Forelimb muscle (tissue), 1 donor: Measurements from ENCODE around the gene RPS27. TPM values are rescaled to one million over a fixed set of nuclear protein-coding genes. Genes with fewer than 3 reads are reported as not detected.
A peak's percentile ranks its signal among the peaks of the same experiment; 100 is the strongest.
"Not testable (repeated sequence)": the region's sequence is repeated elsewhere in the genome, so short reads cannot be mapped to it uniquely, and the experiment has no call there.

Experiments
- DNase-seq: peaks from one replicate; pipeline ENCODE4 v3.0.0-alpha.2; 2013; ENCODE audit warnings: low read depth
- polyA plus RNA-seq: library from polyadenylated mRNA; unstranded; fragments of 120-200 nt; gene quantifications from one replicate; pipeline ENCODE4 v1.2.1, GENCODE V29; 2013; ENCODE audit not compliant: insufficient read length

The RPS27 gene
- polyA plus RNA-seq, 1 donor = 3,622 TPM

GRCh38 chr1:153961421-153961820 lies 29.1 kb upstream of the RPS27 start:
- DNase-seq = no peak

DNA sequence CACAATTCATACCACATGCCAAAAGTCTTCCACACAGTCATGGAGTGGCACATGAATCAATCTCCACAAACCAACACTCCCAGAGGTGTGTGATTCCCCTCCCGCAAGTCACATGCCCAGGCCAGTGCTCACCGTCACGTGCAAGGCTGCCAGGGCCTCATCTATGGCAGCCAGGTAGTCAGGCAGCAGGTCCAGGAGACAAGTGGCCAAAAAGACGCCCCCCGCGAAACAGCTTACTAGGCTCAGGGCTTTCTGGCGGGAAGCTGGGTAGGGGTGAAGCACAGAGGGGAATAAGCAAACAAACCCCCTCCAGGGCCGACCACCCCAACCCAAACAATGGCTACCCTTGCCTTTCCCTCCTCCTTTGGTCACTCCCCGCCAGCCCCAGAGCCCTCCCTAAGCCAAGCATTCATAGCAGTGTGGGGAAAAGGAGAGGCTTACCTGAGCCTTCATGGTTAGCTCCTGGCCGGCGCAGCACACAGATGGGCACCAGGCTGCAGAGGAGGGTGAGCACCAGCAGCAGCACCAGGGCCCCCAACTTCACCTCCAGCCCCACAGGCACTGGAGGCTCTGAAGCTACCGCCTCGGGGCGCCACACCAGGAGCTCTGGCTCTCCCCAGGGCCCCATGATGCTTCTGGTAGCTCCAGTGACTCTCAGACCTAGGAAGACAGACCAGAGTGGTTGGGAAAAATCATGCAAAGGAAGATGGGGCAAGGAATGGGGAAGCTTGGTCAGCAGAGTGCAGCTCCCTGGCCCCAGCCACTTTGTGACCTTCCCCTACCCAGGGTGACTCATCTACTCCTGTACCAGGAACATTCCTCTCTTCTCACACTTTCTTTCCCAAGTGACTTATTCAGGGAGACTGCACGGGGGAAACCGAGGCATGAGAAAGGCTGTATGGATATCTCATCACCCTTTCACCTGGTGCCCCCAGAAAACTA lies 28.2 kb upstream of the RPS27 start:
- DNase-seq = no peak

DNA sequence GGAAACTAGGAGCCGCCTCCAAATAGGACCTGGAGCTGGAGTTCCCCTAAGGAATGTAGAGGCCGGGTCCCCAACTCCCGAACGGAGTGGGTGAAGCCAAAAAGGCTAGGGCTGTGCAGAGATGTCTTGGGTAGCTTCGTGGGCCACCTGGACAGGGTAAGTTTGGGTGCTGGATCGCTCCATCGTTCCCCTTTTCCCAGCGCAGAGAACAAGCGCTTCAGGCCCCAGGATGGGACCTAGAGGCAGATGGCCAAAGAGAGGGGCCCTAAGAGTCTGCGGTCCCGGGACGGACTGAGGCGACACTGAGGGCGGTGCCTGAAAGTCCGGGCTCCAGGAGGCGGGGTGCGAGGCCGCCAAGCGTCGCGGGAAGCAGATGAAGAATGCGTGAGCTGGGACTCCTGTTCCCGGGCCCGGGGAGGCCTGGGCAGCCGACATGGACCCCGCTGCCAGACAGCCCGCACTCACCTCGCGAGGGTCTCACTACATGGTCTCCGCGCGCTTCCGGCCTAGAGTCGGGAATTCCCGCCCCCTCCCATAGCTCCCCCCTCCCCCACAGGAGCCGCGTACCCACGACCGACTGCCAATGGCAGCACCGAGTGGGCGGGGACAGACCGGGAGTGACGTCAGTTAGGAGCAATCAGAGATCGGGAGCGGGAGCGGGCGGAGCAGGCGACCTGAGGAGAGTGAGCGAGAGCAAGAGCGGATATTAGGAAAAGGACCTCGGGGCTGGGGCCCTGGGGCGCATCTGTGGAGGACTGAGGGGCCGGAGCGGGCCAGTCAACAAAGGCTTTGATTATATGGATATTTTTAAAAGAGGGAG lies 27.3 kb upstream of the RPS27 start, which contains the start of gene SLC39A1:
SLC39A1 (minus strand) TSS at position 508 of the 820 bp plus-strand sequence. CDS start 822 bp downstream, outside the sequence.
- peak; percentile 93 for DNase-seq

- DNase-seq = no peak
These were observed 26.7 kb upstream of the RPS27 start for GRCh38 chr1:153963850-153964331.

GRCh38 chr1:153967107-153967999 lies 23.2 kb upstream of the RPS27 start, which contains the start of gene CREB3L4:
TSS of gene CREB3L4 (plus strand) at chr1:153967902. CDS start at chr1:153968526, 624 bp downstream.
- peak; percentile 97 for DNase-seq

GRCh38 chr1:153968000-153968363 lies 22.6 kb upstream of the RPS27 start:
- DNase-seq = no peak

- no peak for DNase-seq
These were observed 22.2 kb upstream of the RPS27 start for GRCh38 chr1:153968408-153968807.

DNA sequence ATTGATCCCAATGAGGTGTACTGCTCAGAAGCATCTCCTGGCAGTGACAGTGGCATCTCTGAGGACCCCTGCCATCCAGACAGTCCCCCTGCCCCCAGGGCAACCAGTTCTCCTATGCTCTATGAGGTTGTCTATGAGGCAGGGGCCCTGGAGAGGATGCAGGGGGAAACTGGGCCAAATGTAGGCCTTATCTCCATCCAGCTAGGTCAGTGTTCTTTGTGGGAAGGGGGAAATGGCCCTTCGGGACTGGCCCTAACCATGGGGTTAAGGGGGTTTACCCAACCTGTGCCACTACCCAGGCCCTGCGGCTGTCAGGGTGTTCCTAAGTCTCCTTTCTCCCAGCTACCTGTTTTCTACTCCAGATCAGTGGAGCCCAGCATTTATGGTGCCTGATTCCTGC lies 21.6 kb upstream of the RPS27 start:
- DNase-seq = no peak

- no peak for DNase-seq
These were observed 20.2 kb upstream of the RPS27 start for GRCh38 chr1:153970346-153970745.

GRCh38 chr1:153973071-153973470 lies 17.5 kb upstream of the RPS27 start:
- DNase-seq = no peak

GRCh38 chr1:153973525-153973924 lies 17.0 kb upstream of the RPS27 start:
- DNase-seq = no peak

DNA sequence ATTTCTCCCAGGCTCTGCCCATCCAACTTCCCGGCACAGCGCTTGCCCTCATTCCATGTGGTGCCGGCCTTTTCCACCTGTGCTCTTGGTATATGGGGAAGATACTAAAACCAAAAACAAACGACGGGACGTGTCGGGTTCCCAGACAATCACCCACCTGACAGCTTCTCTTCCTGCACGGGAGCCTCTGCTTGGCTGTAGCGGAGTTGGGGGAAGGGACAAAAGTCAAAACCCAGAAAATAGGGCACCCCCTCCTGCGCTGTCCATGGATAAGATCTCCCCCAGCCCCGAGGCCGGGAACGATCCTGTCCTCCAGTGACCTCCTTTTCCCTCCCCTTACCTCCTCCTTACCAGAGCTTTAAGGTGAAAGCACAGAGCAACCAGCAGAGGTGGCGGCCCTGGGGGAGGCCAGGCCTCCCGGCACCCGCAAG lies 13.7 kb upstream of the RPS27 start:
- no peak for DNase-seq

DNA sequence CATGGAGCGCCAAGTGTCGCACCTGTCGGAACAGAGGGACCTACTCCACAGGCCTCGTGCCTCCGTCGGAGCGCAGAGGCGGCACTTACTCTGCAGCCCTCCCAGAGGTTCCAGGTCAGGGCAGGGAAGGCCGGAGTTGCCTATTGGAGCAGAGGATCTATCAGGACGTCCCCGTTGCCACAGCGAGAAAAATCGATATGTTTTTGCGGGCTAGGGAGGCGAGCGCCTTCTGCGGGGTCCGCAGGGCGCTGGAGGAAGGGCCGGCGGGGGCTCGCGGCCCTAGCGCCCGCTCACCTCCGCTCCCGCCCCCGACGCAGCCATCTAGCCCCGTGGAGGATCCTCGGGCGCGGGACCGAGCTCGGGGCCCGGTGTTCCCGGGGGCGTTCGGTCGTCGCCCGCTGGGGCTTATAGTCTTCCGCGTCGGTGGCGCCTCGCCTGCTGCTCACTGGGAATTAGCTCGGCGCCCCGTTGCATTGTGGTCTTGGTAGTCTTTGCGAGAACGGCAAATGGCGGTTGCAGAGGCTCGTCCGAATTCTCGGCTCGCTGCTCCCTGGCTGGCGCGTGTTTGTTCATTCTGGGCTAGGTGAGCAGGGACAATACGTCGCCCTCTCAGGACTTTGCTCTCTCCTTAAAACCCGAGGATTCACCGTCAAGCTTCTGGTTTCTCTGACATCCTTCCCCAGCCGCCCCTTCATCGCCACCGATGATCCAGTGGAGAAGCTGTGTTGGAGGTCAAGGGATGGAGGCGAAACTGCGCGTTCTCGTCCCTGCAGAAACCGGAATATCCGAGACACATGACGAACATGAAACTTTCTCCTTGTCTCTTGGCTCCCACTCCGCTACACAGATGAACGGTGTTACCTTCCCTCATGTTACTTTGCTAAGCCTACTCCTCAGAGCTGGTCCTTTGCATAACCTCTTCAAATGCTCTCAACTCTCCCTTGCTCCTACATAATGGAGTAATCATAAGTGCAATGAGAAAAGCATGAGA lies 13.0 kb upstream of the RPS27 start, which contains the start of gene JTB:
JTB (minus strand) TSS at position 425 of the 991 bp plus-strand sequence; CDS start at position 3, 422 bp downstream.
- DNase-seq = no peak

GRCh38 chr1:153978274-153978909 lies 12.2 kb upstream of the RPS27 start:
- no peak for DNase-seq

DNA sequence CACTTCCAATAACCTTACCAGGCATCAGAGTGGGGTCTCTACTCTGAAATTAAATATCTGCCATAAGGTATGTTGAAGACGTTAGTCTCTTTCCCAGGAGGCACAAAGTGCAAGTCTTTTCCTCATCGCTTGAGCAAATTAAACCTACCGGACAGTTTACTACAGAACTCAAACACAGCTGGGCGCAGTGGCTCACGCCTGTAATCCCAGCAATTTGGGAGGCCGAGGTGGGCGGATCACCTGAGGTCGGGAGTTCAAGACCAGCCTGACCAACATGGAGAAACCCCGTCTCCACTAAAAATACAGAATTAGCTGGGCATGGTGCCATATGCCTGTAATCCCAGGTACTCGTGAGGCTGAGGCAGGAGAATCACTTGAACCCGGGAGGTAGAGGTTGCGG lies 11.5 kb upstream of the RPS27 start:
- DNase-seq = not testable (repeated sequence)

- DNase-seq = not testable (repeated sequence)
These were observed 8.8 kb upstream of the RPS27 start for GRCh38 chr1:153981735-153982134.

- DNase-seq = no peak
These were observed 6.3 kb upstream of the RPS27 start for GRCh38 chr1:153984123-153984894.

- no peak for DNase-seq
These were observed 5.1 kb upstream of the RPS27 start for GRCh38 chr1:153985341-153985912.
